ENCODE results near the gene ALAD.

GRCh38 chr9:113368982-113369854 lies 31.9 kb downstream of the ALAD start:
- TF ChIP-seq POLR2A (IDR thresholded peaks at IDR 0.05; ENCODE audit: low read length) (peak; percentile 24), GATA1 (IDR thresholded peaks at IDR 0.05; ENCODE audit: low read depth, low read length) (peak; percentile 92)
